ENCODE data around the gene SUSD5.

SUSD5 gene

GRCh38 chr3:33105341-33105948 is 113.2 kb downstream of the SUSD5 start:
- Histone ChIP-seq H3K4me3 (ENCODE audit: low read depth, low read length) (no peak overlapping the region), H3K27ac (no peak overlapping the region), H3K27me3 (ENCODE audit: insufficient read depth, low read depth, severe bottlenecking) (no peaks in the 10 kb centered on the region), H3K36me3 (no peaks in the 10 kb centered on the region), H3K9me3 (ENCODE audit: severe bottlenecking) (no peaks in the 10 kb centered on the region)
- DNase-seq, result no peak
- no peak for TF ChIP-seq CTCF (IDR thresholded peaks at IDR 0.05; ENCODE audit: low read depth, low read length)

- no peak overlapping the region for H3K27ac ChIP-seq
- no peak overlapping the region for H3K4me3 ChIP-seq (ENCODE audit: low read depth, low read length)
- no peaks in the 10 kb centered on the region for H3K27me3 ChIP-seq (ENCODE audit: insufficient read depth, low read depth, severe bottlenecking)
- H3K36me3 ChIP-seq, result no peaks in the 10 kb centered on the region
- no peak for DNase-seq
- TF ChIP-seq CTCF (IDR thresholded peaks at IDR 0.05; ENCODE audit: low read depth, low read length), result no peak
- no peaks in the 10 kb centered on the region for H3K9me3 ChIP-seq (ENCODE audit: severe bottlenecking)
These were observed 113.8 kb downstream of the SUSD5 start for GRCh38 chr3:33104803-33105202.

- DNase-seq, result no peak
- H3K4me3 ChIP-seq (ENCODE audit: low read depth, low read length), result no peak overlapping the region
- H3K27ac ChIP-seq, result no peak overlapping the region
- no peak for TF ChIP-seq CTCF (IDR thresholded peaks at IDR 0.05; ENCODE audit: low read depth, low read length)
- H3K36me3 ChIP-seq, result no peaks in the 10 kb centered on the region
- no peaks in the 10 kb centered on the region for H3K9me3 ChIP-seq (ENCODE audit: severe bottlenecking)
- H3K27me3 ChIP-seq (ENCODE audit: insufficient read depth, low read depth, severe bottlenecking), result no peaks in the 10 kb centered on the region
These were observed 115.1 kb downstream of the SUSD5 start for GRCh38 chr3:33103480-33103879.

GRCh38 chr3:33103034-33103433 is 115.6 kb downstream of the SUSD5 start:
- Histone ChIP-seq H3K36me3 (no peaks in the 10 kb centered on the region), H3K27ac (no peak overlapping the region), H3K4me3 (ENCODE audit: low read depth, low read length) (no peak overlapping the region), H3K27me3 (ENCODE audit: insufficient read depth, low read depth, severe bottlenecking) (no peaks in the 10 kb centered on the region), H3K9me3 (ENCODE audit: severe bottlenecking) (no peaks in the 10 kb centered on the region)
- no peak for DNase-seq
- TF ChIP-seq CTCF (IDR thresholded peaks at IDR 0.05; ENCODE audit: low read depth, low read length), result no peak

GRCh38 chr3:33100229-33100628 is 118.4 kb downstream of the SUSD5 start:
- H3K27ac ChIP-seq, result no peak overlapping the region
- H3K4me3 ChIP-seq (ENCODE audit: low read depth, low read length), result no peak overlapping the region
- no peaks in the 10 kb centered on the region for H3K27me3 ChIP-seq (ENCODE audit: insufficient read depth, low read depth, severe bottlenecking)
- TF ChIP-seq CTCF (IDR thresholded peaks at IDR 0.05; ENCODE audit: low read depth, low read length), result no peak
- DNase-seq, result no peak
- H3K36me3 ChIP-seq, result no peaks in the 10 kb centered on the region
- no peaks in the 10 kb centered on the region for H3K9me3 ChIP-seq (ENCODE audit: severe bottlenecking)

Measured in WERI-Rb-1 (cell line).